BE2C (cell line): ENCODE measurements around the gene SLC38A1.
"Not testable (repeated sequence)": the region's sequence is repeated elsewhere in the genome, so short reads cannot be mapped to it uniquely, and the experiment has no call there.

Experiments used
- DNase-seq: peaks from one replicate; pipeline ENCODE4 v3.0.0-alpha.2; 2020
- H3K27me3 ChIP-seq: fragments of 250-450 bp; sonication (Bioruptor Pico); 2 replicates; pipeline ENCODE4 v1.5.1; 2020; ENCODE audit warnings: mild to moderate bottlenecking
- H3K36me3 ChIP-seq: fragments of 250-450 bp; sonication (Bioruptor Pico); 2 replicates; pipeline ENCODE4 v1.5.1; 2020; ENCODE audit warnings: mild to moderate bottlenecking
- H3K4me1 ChIP-seq: fragments of 250-450 bp; sonication (Bioruptor Pico); 2 replicates; pipeline ENCODE4 v1.5.1; 2020
- H3K4me3 ChIP-seq: 2 replicates; pipeline ENCODE4 v1.5.1; 2011; ENCODE audit warnings: low read depth, low read length
- H3K9me3 ChIP-seq: fragments of 250-450 bp; sonication (Bioruptor Pico); 2 replicates; pipeline ENCODE4 v1.5.1; 2020
- CTCF ChIP-seq: IDR thresholded peaks from 2 replicates; pipeline ENCODE4 v1.5.1; 2012; ENCODE audit warnings: mild to moderate bottlenecking, low read depth, low read length

The SLC38A1 gene

GRCh38 chr12:46259071-46259470 lies 9.8 kb downstream of the SLC38A1 start:
- Histone ChIP-seq H3K4me1 (peaks cover 18% of the 10 kb centered on the region), H3K9me3 (no peaks in the 10 kb centered on the region), H3K36me3 (peaks cover 15% of the 10 kb centered on the region), H3K27me3 (no peaks in the 10 kb centered on the region), H3K4me3 (no peak overlapping the region)
- DNase-seq = no peak
- TF ChIP-seq CTCF = no peak

- Histone ChIP-seq H3K27me3 (no peaks in the 10 kb centered on the region), H3K9me3 (no peaks in the 10 kb centered on the region), H3K36me3 (peaks cover 25% of the 10 kb centered on the region), H3K4me1 (peaks cover 15% of the 10 kb centered on the region), H3K4me3 (no peak overlapping the region)
- no peak for DNase-seq
- no peak for TF ChIP-seq CTCF
Observed at GRCh38 chr12:46258129-46258528, 10.7 kb downstream of the SLC38A1 start.

DNA sequence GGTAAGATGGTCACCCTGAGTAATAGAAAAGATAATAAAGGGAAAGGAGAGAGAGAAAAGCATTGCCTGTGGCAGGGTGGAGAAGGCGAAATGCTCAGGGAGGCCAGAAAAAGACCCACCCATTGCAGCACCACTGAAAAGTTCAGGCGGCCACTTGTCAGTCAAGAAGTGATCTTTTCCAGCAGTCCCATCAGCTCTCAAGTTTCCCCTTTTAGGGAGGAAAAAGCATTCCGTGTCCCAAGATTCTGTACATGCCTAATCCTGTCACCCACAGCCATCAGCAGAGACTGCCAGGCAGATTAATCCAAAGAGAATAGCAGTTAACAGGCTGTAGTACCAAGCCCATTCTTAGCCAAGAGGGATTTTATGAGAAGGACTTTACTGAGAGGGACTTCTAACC lies 11.9 kb downstream of the SLC38A1 start:
- Histone ChIP-seq H3K27me3 (no peaks in the 10 kb centered on the region), H3K36me3 (peaks cover 33% of the 10 kb centered on the region), H3K4me1 (peaks cover 11% of the 10 kb centered on the region), H3K9me3 (peaks cover 2% of the 10 kb centered on the region; the same call in 1 of the 2 replicates), H3K4me3 (no peak overlapping the region)
- no peak for DNase-seq
- no peak for TF ChIP-seq CTCF

GRCh38 chr12:46253544-46254162 lies 15.2 kb downstream of the SLC38A1 start:
- peaks cover 35% of the 10 kb centered on the region for H3K36me3 ChIP-seq
- H3K27me3 ChIP-seq = no peaks in the 10 kb centered on the region
- no peak for TF ChIP-seq CTCF
- H3K4me1 ChIP-seq = peaks cover 11% of the 10 kb centered on the region
- H3K4me3 ChIP-seq = no peak overlapping the region
- H3K9me3 ChIP-seq = peaks cover 4% of the 10 kb centered on the region; the same call in 1 of the 2 replicates
- no peak for DNase-seq

GRCh38 chr12:46251994-46252393 lies 16.8 kb downstream of the SLC38A1 start:
- not testable (repeated sequence) for H3K27me3 ChIP-seq, H3K4me3 ChIP-seq, H3K9me3 ChIP-seq, DNase-seq
- H3K36me3 ChIP-seq = peaks cover 41% of the 10 kb centered on the region
- H3K4me1 ChIP-seq = peaks cover 11% of the 10 kb centered on the region

GRCh38 chr12:46249960-46250359 lies 18.9 kb downstream of the SLC38A1 start:
- not testable (repeated sequence) for H3K9me3 ChIP-seq, H3K4me3 ChIP-seq, H3K27me3 ChIP-seq, H3K4me1 ChIP-seq, DNase-seq
- H3K36me3 ChIP-seq = peaks cover 41% of the 10 kb centered on the region

GRCh38 chr12:46246021-46246700 lies 22.7 kb downstream of the SLC38A1 start:
- no peak overlapping the region for H3K4me3 ChIP-seq
- DNase-seq = no peak
- no peaks in the 10 kb centered on the region for H3K27me3 ChIP-seq
- no peaks in the 10 kb centered on the region for H3K4me1 ChIP-seq
- no peaks in the 10 kb centered on the region for H3K9me3 ChIP-seq
- TF ChIP-seq CTCF = no peak
- peaks cover 31% of the 10 kb centered on the region for H3K36me3 ChIP-seq
